ENCODE data around the gene PLCB3. TPM values are rescaled to one million over a fixed set of nuclear protein-coding genes. Genes with fewer than 3 reads are reported as not detected.

PLCB3 gene
- total RNA-seq, 1 donor, result 25.3 TPM

- Histone ChIP-seq H3K9me3 (ENCODE audit: low read depth, low read length) (no peaks in the 10 kb centered on the region), H3K4me2 (ENCODE audit: insufficient read depth, low read length) (peak overlapping the region; percentile 97), H3K79me2 (ENCODE audit: insufficient read depth, low read length) (peaks cover 32% of the 10 kb centered on the region), H3K4me3 (ENCODE audit: insufficient read depth, low read length) (peak overlapping the region; percentile 96), H3K27ac (ENCODE audit: low read depth, low read length) (peak overlapping the region; percentile 80), H3K36me3 (ENCODE audit: insufficient read depth, low read length) (peaks cover 5% of the 10 kb centered on the region), H2AFZ (ENCODE audit: low read length) (no peak overlapping the region), H4K20me1 (ENCODE audit: insufficient read depth, low read length) (peaks cover 5% of the 10 kb centered on the region), H3K4me1 (ENCODE audit: insufficient read depth, low read length) (peaks cover 28% of the 10 kb centered on the region), H3K27me3 (ENCODE audit: insufficient read depth, low read length) (no peaks in the 10 kb centered on the region)
- no peak for TF ChIP-seq CTCF (IDR thresholded peaks at IDR 0.05; ENCODE audit: extremely low read depth, low read depth, low read length)
- no peak for DNase-seq (ENCODE audit: insufficient read length, low spot score, missing footprints)
Measured at GRCh38 chr11:64227405-64227956, 23.8 kb upstream of the PLCB3 start.

- H3K36me3 ChIP-seq (ENCODE audit: insufficient read depth, low read length), result no peaks in the 10 kb centered on the region
- no peaks in the 10 kb centered on the region for H3K27me3 ChIP-seq (ENCODE audit: insufficient read depth, low read length)
- peak overlapping the region; percentile 95 for H3K4me2 ChIP-seq (ENCODE audit: insufficient read depth, low read length)
- no peak for DNase-seq (ENCODE audit: insufficient read length, low spot score, missing footprints)
- H3K4me1 ChIP-seq (ENCODE audit: insufficient read depth, low read length), result peaks cover 31% of the 10 kb centered on the region
- H3K9me3 ChIP-seq (ENCODE audit: low read depth, low read length), result no peaks in the 10 kb centered on the region
- no peak overlapping the region for H2AFZ ChIP-seq (ENCODE audit: low read length)
- peaks cover 5% of the 10 kb centered on the region for H4K20me1 ChIP-seq (ENCODE audit: insufficient read depth, low read length)
- H3K27ac ChIP-seq (ENCODE audit: low read depth, low read length), result no peak overlapping the region
- no peak overlapping the region for H3K4me3 ChIP-seq (ENCODE audit: insufficient read depth, low read length)
- peaks cover 32% of the 10 kb centered on the region for H3K79me2 ChIP-seq (ENCODE audit: insufficient read depth, low read length)
- no peak for TF ChIP-seq CTCF (IDR thresholded peaks at IDR 0.05; ENCODE audit: extremely low read depth, low read depth, low read length)
Measured at GRCh38 chr11:64229090-64229743, 22.1 kb upstream of the PLCB3 start.

DNA sequence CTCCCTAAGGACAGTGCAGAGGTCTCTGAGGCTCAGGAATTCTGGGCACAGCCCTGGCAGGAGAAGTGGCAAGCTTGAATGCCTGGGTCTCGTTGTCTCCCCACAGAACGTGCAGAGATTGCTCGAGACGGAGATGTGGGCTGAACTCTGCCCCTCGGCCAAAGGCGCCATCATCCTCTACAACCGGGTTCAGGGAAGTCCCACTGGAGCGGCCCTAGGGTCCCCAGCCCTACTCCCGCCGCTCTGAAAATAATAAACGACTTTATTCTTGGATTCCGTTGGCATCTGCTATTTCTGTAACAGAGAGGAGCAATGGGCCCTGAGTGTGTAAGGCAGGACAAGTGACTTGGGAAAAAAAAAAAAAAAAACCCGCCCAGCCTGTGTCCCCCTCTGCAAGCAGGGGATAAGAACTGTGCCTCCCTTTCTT lies 21.6 kb upstream of the PLCB3 start:
- peaks cover 31% of the 10 kb centered on the region for H3K4me1 ChIP-seq (ENCODE audit: insufficient read depth, low read length)
- peak overlapping the region; percentile 15 for H2AFZ ChIP-seq (ENCODE audit: low read length)
- H3K4me2 ChIP-seq (ENCODE audit: insufficient read depth, low read length), result peak overlapping the region; percentile 95
- no peak for TF ChIP-seq CTCF (IDR thresholded peaks at IDR 0.05; ENCODE audit: extremely low read depth, low read depth, low read length)
- H3K9me3 ChIP-seq (ENCODE audit: low read depth, low read length), result no peaks in the 10 kb centered on the region
- peak overlapping the region; percentile 5 for H3K27ac ChIP-seq (ENCODE audit: low read depth, low read length)
- H3K79me2 ChIP-seq (ENCODE audit: insufficient read depth, low read length), result peaks cover 30% of the 10 kb centered on the region
- H3K36me3 ChIP-seq (ENCODE audit: insufficient read depth, low read length), result no peaks in the 10 kb centered on the region
- DNase-seq (ENCODE audit: insufficient read length, low spot score, missing footprints), result no peak
- no peaks in the 10 kb centered on the region for H3K27me3 ChIP-seq (ENCODE audit: insufficient read depth, low read length)
- H3K4me3 ChIP-seq (ENCODE audit: insufficient read depth, low read length), result peak overlapping the region; percentile 93
- peaks cover 5% of the 10 kb centered on the region for H4K20me1 ChIP-seq (ENCODE audit: insufficient read depth, low read length)

GRCh38 chr11:64230171-64230984 lies 21.0 kb upstream of the PLCB3 start, which contains the start of gene DNAJC4:
Gene DNAJC4, plus strand, starts transcription at chr11:64230548. Its CDS starts 307 bp downstream, at chr11:64230855.
- peak; percentile 99 for DNase-seq (ENCODE audit: insufficient read length, low spot score, missing footprints)
- H3K4me2 ChIP-seq (ENCODE audit: insufficient read depth, low read length), result peak within 1 kb of the TSS; percentile 95
- H3K4me1 ChIP-seq (ENCODE audit: insufficient read depth, low read length), result peaks cover 30% of the 10 kb centered on the region
- no peak for TF ChIP-seq CTCF (IDR thresholded peaks at IDR 0.05; ENCODE audit: extremely low read depth, low read depth, low read length)
- peaks cover 29% of the 10 kb centered on the region for H3K79me2 ChIP-seq (ENCODE audit: insufficient read depth, low read length)
- peak within 1 kb of the TSS; percentile 63 for H3K27ac ChIP-seq (ENCODE audit: low read depth, low read length)
- peaks cover under 1% of the 10 kb centered on the region for H4K20me1 ChIP-seq (ENCODE audit: insufficient read depth, low read length)
- no peaks in the 10 kb centered on the region for H3K27me3 ChIP-seq (ENCODE audit: insufficient read depth, low read length)
- peak within 1 kb of the TSS; percentile 88 for H2AFZ ChIP-seq (ENCODE audit: low read length)
- peak within 1 kb of the TSS; percentile 93 for H3K4me3 ChIP-seq (ENCODE audit: insufficient read depth, low read length)
- H3K36me3 ChIP-seq (ENCODE audit: insufficient read depth, low read length), result no peaks in the 10 kb centered on the region
- H3K9me3 ChIP-seq (ENCODE audit: low read depth, low read length), result no peaks in the 10 kb centered on the region
